ENCODE data around the gene TFCP2.

- no peak for TF ChIP-seq NFRKB (IDR thresholded peaks at IDR 0.05)
- TF ChIP-seq ELF4 (IDR thresholded peaks at IDR 0.05), result no peak
Measured at GRCh38 chr12:51086933-51087332, 86.0 kb downstream of the TFCP2 start.

Data from HEK293T (cell line).